Myocyte (in vitro differentiated cells): Measurements from ENCODE around the gene DNMT3A. TPM values are rescaled to one million over a fixed set of nuclear protein-coding genes. Genes with fewer than 3 reads are reported as not detected.
"Not testable (repeated sequence)": the region's sequence is repeated elsewhere in the genome, so short reads cannot be mapped to it uniquely, and the experiment has no call there.

Experiments used
- DNase-seq: peaks from one replicate; pipeline ENCODE4 v3.0.0-alpha.2; 2012; ENCODE audit warnings: low read depth
- total RNA-seq: library from RNA; depleted of rRNA; stranded (reverse); fragments of >200 nt; gene quantifications from 2 replicates; pipeline ENCODE4 v1.2.3, GENCODE V29; 2014

The DNMT3A gene
- total RNA-seq, 1 donor from 2014 or later, result 5.7 TPM

DNA sequence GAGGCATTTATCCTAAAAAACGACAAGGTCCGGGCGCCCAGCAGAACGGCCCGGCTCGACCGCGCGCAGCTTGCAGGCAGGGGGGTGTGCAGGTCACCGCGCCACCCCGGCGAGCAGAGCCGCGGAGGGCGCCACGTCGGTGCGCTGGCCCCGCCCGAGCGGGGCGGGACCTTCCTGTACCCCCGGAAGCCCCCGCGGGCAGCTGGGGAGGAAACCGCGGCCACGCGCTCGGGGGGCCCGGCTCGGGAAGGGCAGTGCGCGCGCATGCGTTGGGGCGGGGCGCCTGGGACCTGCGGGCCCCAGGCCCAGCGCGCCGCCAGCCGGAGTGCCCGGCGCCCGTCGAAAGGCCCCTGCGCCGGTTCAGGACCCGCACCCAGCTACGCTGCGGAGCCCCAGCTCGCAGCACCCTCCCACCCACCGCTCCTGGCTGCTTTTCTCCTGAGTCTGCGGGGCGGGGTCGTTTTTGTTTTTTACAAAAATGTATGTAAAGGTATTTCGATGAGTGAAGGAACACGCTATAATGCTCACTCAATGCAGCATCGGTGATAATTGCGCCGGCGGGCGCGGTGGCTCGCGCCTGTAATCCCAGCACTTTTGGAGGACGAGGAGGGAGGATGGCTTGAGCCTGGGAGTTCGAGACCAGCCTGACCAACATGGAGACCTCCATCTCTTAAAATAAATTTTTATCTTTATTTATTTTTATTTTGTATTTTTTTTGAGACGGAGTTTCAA is 125.6 kb downstream of the DNMT3A start:
- DNase-seq, result no peak

DNA sequence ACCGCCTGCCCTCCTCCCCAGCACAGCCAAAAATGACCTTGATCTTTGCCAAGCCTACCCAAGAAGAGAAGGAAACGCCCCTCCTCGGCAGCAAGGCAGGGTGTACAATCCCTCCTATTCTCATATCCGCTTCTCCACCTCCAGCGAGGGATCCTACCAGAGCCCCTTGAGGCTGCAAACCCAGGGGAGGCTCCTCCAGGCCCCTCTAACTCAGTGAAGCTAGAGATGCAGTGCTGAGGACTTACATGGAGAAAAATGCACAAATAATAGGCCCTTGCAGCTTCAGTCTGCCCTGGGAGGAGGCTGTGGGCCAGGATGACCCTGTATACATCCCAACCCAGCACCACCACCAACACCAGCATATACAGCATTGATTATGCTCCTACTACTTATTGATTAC is 126.5 kb downstream of the DNMT3A start:
- no peak for DNase-seq

GRCh38 chr2:25213229-25213628 is 128.5 kb downstream of the DNMT3A start:
- DNase-seq, result no peak

- DNase-seq, result not testable (repeated sequence)
Measured at GRCh38 chr2:25210923-25211322, 130.8 kb downstream of the DNMT3A start.

DNA sequence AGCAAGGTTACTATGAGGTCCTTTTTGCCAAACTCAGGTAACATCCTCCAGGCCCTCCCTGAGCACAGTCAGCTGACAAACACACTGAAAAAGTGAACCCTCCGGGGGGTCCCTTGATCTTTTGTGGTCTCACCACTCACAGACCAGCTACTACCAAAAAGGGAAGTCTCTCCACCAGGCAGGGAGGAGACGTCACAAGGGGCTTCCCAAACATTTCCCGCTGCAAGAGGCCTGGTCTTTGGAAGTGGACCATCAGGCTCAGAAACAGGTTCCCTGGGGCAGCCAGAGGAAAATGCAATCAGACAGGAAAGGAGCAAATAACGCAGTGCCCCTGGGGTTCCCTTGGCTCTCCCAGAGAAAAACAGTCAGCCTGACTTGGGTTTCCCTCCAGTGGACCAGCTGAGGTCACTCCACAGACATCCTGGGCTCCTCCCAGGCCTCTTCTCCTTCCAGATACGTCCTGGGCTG is 134.6 kb downstream of the DNMT3A start:
- DNase-seq, result no peak

- DNase-seq, result no peak
Measured at GRCh38 chr2:25204190-25204838, 137.4 kb downstream of the DNMT3A start.

GRCh38 chr2:25202275-25202674 is 139.4 kb downstream of the DNMT3A start:
- no peak for DNase-seq

GRCh38 chr2:25201794-25202193 is 139.9 kb downstream of the DNMT3A start:
- no peak for DNase-seq

- no peak for DNase-seq
Measured at GRCh38 chr2:25201265-25201664, 140.5 kb downstream of the DNMT3A start.

- no peak for DNase-seq
Measured at GRCh38 chr2:25198576-25198975, 143.1 kb downstream of the DNMT3A start.

DNA sequence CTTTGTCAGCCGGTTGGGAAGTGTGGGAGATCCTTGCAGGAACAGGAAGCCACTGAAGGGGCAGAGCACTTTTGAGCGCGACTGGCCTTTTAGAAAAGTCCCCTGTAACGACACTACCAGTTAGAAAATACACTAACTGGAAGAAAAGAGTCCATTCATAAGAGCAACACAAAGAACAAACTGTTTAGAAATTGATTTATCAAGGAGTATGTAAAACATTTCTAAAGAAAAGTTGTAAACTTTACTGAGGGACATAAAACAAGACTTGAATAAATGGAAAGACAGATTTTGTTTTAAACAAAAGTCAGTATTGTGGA is 143.6 kb downstream of the DNMT3A start:
- DNase-seq, result no peak

DNA sequence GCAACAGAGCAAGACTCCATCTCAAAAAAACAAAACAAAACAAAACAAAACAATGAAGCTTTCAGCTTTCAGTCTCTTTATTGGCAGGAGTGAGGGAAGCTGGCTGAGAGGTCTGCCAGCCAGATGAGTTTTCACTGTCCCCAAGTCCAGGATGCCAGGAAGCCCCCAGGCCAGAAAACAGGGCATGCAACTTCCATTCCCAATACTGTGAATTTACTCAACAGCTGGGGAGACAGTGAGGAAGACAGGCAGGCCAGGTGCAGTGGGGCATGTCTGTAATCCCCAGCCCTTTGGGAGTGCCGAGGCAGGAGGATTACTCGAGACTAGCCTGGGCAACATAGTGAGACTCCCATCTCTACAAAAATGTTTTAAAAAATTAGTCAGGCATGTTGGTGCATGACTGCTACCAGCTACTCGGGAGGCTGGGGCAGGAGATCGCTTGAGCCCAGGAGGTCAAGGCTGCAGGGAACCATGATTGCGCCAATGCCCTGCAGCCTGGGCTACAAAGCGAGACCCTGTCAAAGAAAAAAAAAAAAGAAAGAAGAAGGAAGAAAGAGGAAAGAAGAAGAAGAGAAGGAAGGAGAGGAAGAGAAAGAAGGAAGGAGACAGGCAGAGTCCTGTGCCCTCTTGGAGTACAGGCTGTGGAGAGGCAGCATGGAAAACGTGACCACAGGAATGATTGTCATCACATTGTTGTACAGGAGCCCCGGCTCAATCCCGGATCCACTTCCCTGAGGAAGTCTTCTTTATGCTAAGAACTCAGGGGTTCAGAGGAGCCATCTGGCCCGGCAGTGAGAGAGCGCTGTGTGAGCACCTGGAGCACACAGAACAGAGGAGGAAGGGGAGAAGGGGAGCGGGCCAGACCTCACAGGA is 144.2 kb downstream of the DNMT3A start:
- peak; percentile 63 for DNase-seq

DNA sequence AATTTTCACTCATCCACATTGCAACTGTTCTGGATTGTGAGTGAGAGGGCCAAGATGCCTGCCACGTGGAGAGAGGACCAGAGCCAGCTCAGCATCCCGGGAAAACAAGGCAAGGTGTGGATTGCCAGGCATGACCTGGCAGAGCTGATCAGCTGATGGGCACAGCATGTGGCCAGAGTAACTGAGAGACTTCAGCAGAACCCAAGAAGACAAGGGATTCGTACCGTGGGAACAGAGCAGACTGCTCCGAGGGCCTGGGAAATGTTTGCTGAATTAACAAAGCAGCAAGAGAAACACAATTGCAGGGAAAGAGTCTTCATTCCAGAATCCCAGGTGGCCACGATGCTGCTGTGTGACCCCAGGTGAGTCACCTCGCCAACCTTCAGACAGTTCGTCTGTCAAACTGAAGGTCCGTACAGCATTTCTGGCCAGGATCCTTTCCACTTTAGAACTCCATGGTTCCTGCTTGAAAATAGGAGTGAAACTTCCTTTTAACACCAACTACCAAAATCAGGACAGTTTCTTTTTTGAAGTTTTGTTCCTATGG is 147.1 kb downstream of the DNMT3A start:
- no peak for DNase-seq

DNA sequence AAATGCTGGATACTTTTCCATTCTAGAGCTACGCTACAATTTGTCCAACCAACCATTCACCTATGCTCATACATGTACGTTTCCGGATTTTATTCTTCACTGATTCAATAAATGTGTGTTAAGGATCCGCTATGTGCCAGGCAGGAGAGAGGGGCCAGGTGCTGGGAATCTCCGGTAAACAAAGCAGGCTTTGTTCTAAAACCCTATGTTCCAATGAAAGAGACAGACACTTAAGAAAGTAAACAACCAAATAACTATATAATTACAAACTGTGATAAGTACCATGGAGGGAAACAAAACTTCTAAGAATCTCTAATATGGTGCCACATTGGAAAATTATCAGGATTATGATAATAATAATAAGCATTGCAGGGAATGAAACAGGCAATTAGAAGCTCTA is 151.2 kb downstream of the DNMT3A start:
- no peak for DNase-seq

- no peak for DNase-seq
Measured at GRCh38 chr2:25188405-25188804, 153.3 kb downstream of the DNMT3A start.

GRCh38 chr2:25187729-25188350 is 153.9 kb downstream of the DNMT3A start:
- DNase-seq, result no peak

DNA sequence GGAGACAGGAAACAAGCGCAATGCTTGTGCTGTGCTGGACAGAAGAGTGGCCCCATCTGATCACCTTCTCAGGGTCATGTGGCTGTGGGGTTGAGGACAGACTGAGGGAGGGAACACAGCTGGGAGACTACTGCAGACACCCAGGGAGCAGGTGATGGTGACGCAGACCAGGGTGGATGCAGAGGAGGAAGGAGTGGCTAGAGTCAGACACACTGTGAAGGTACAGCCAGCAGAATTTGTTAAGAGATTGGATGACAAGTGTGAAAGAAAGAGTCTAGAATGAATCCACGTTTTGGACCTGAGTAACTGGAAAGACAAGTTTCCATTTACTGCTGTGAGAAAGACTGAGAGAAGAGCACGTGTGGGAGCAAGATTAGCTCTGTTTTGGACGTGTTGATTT is 157.5 kb downstream of the DNMT3A start:
- no peak for DNase-seq

GRCh38 chr2:25178976-25179375 is 162.7 kb downstream of the DNMT3A start:
- DNase-seq, result no peak
